OCI-LY7 (cell line): ENCODE data around the gene ACVRL1. TPM values are rescaled to one million over a fixed set of nuclear protein-coding genes. Genes with fewer than 3 reads are reported as not detected.

Experiments used
- BruUV-seq: library from RNA; stranded (reverse); fragments of 400-500 nt; replicated peaks from 2 replicates; lab custom pipeline; 2021; lab: Mats Ljungman, UMichigan
- CTCF ChIA-PET: fragments of 300-600 bp; sonication (Branson Sonifier 250); formaldehyde crosslinking; loops from one replicate; lab custom pipeline; 2022; ENCODE audit warnings: antibody characterized with exemption; ENCODE audit not compliant: unreplicated experiment; lab: Charles Lee
- POLR2A ChIA-PET: fragments of 300-600 bp; sonication (Branson Sonifier 250); formaldehyde crosslinking; loops from one replicate; lab custom pipeline; 2022; ENCODE audit warnings: antibody characterized with exemption; lab: Charles Lee
- DNase-seq: peaks from one replicate; pipeline ENCODE4 v3.0.0-alpha.2; 2015; ENCODE audit warnings: low spot score
- H2AFZ ChIP-seq: fragments of 200-600 bp; sonication (generic), shearing (Covaris generic); 2 replicates; pipeline ENCODE4 v1.6.1; 2014; ENCODE audit warnings: mild to moderate bottlenecking, antibody characterized with exemption, low read length, moderate library complexity
- H3K27ac ChIP-seq: fragments of 200-600 bp; sonication (generic); 2 replicates; pipeline ENCODE4 v1.5.1; 2014; ENCODE audit warnings: mixed run types, low read depth, mild to moderate bottlenecking, moderate library complexity, low read length, inconsistent platforms; ENCODE audit not compliant: poor library complexity, severe bottlenecking
- H3K36me3 ChIP-seq: fragments of 200-600 bp; sonication (generic); 2 replicates; pipeline ENCODE4 v1.6.1; 2014; ENCODE audit warnings: mild to moderate bottlenecking, antibody characterized with exemption, low read length, moderate library complexity, mixed read lengths; ENCODE audit not compliant: insufficient read depth
- H3K4me1 ChIP-seq: fragments of 200-600 bp; sonication (generic); 2 replicates; pipeline ENCODE4 v1.5.1; 2014; ENCODE audit warnings: mild to moderate bottlenecking, low read length; ENCODE audit not compliant: insufficient read depth, poor library complexity, severe bottlenecking
- H3K4me2 ChIP-seq: fragments of 200-600 bp; sonication (generic); 2 replicates; pipeline ENCODE4 v1.6.1; 2014; ENCODE audit warnings: mild to moderate bottlenecking, low read length
- H3K4me3 ChIP-seq: fragments of 200-600 bp; sonication (generic); 2 replicates; pipeline ENCODE4 v1.5.1; 2014; ENCODE audit warnings: mild to moderate bottlenecking, low read depth, low read length; ENCODE audit not compliant: poor library complexity, severe bottlenecking
- H3K79me2 ChIP-seq: fragments of 200-600 bp; sonication (generic); 2 replicates; pipeline ENCODE4 v1.6.1; 2016; ENCODE audit warnings: low read depth, mild to moderate bottlenecking, low read length, moderate library complexity, mixed read lengths; ENCODE audit not compliant: insufficient read depth
- H3K9me2 ChIP-seq: fragments of 200-600 bp; sonication (generic); 2 replicates; pipeline ENCODE4 v1.6.1; 2016; ENCODE audit warnings: mild to moderate bottlenecking, low read length, mixed read lengths; ENCODE audit not compliant: insufficient read depth
- H3K9me3 ChIP-seq: fragments of 200-600 bp; sonication (generic); 2 replicates; pipeline ENCODE4 v1.6.1; 2014; ENCODE audit warnings: mild to moderate bottlenecking, mixed run types, low read length, mixed read lengths
- H4K20me1 ChIP-seq: fragments of 200-600 bp; sonication (generic); 2 replicates; pipeline ENCODE4 v1.6.1; 2014; ENCODE audit warnings: mild to moderate bottlenecking, antibody characterized with exemption, low read length, moderate library complexity, mixed read lengths; ENCODE audit not compliant: insufficient read depth
- CTCF ChIP-seq: fragments of 200-600 bp; sonication (generic); conservative IDR thresholded peaks from 2 replicates; pipeline ENCODE4 v1.5.1; 2014; ENCODE audit warnings: mild to moderate bottlenecking, antibody characterized with exemption, low read length, moderate library complexity, mixed read lengths
- EZH2phosphoT487 ChIP-seq: fragments of 200-600 bp; sonication (generic); IDR thresholded peaks from 2 replicates; pipeline ENCODE4 v1.6.1; 2018; ENCODE audit warnings: low read depth, borderline replicate concordance, mild to moderate bottlenecking, mixed run types, antibody characterized with exemption, low read length, moderate library complexity, mixed read lengths
- intact Hi-C: fragments of 100-400 bp; cut with micrococcal nuclease; formaldehyde crosslinking; loops from one replicate; pipeline ENCODE4 v1.10.0; 2022; ENCODE audit not compliant: unreplicated experiment
- total RNA-seq, 2 experiments: library from RNA; depleted of rRNA in 1 of 2; stranded (reverse); fragments of >200 nt in 1 of 2; shearing (Covaris generic) in 1 of 2; gene quantifications; 2 replicates each; pipeline ENCODE4 v1.2.3, GENCODE V29; 2014 to 2022

Gene ACVRL1
- total RNA-seq, 2 experiments from 2014 or later: not detected

GRCh38 chr12:51914034-51914923, 7.0 kb downstream of the ACVRL1 start:
- BruUV-seq: no TSS peak
- Histone ChIP-seq H3K9me3 (no peaks in the 10 kb centered on the region), H3K4me2 (no peak overlapping the region), H3K4me1 (no peaks in the 10 kb centered on the region), H2AFZ (no peak overlapping the region), H4K20me1 (no peaks in the 10 kb centered on the region), H3K79me2 (no peaks in the 10 kb centered on the region), H3K9me2 (no peaks in the 10 kb centered on the region), H3K4me3 (no peak overlapping the region), H3K27ac (no peak overlapping the region), H3K36me3 (no peaks in the 10 kb centered on the region)
- TF ChIP-seq CTCF (no peak), EZH2phosphoT487 (no peak)
- intact Hi-C loops: no loop called here
- ChIA-PET POLR2A (no interaction called here), CTCF (no interaction called here)
- no peak for DNase-seq

- DNase-seq: no peak
- no peak overlapping the region for H3K27ac ChIP-seq
- H4K20me1 ChIP-seq: no peaks in the 10 kb centered on the region
- ChIA-PET CTCF (no interaction called here), POLR2A (no interaction called here)
- BruUV-seq: no TSS peak
- intact Hi-C loops: no loop called here
- no peaks in the 10 kb centered on the region for H3K79me2 ChIP-seq
- no peaks in the 10 kb centered on the region for H3K9me2 ChIP-seq
- H2AFZ ChIP-seq: no peak overlapping the region
- TF ChIP-seq CTCF (no peak), EZH2phosphoT487 (no peak)
- H3K9me3 ChIP-seq: no peaks in the 10 kb centered on the region
- H3K4me2 ChIP-seq: no peak overlapping the region
- no peaks in the 10 kb centered on the region for H3K36me3 ChIP-seq
- H3K4me3 ChIP-seq: no peak overlapping the region
- H3K4me1 ChIP-seq: no peaks in the 10 kb centered on the region
Measured at GRCh38 chr12:51915003-51915625, 7.8 kb downstream of the ACVRL1 start.

GRCh38 chr12:51915951-51916350, 8.6 kb downstream of the ACVRL1 start:
- H2AFZ ChIP-seq: no peak overlapping the region
- no TSS peak for BruUV-seq
- H3K9me3 ChIP-seq: no peaks in the 10 kb centered on the region
- H3K4me2 ChIP-seq: no peak overlapping the region
- ChIA-PET POLR2A (no interaction called here), CTCF (no interaction called here)
- no peaks in the 10 kb centered on the region for H3K4me1 ChIP-seq
- no peaks in the 10 kb centered on the region for H4K20me1 ChIP-seq
- H3K36me3 ChIP-seq: no peaks in the 10 kb centered on the region
- no peaks in the 10 kb centered on the region for H3K79me2 ChIP-seq
- TF ChIP-seq EZH2phosphoT487 (no peak), CTCF (no peak)
- H3K27ac ChIP-seq: no peak overlapping the region
- intact Hi-C loops: no loop called here
- DNase-seq: no peak
- H3K4me3 ChIP-seq: no peak overlapping the region
- H3K9me2 ChIP-seq: no peaks in the 10 kb centered on the region
